A673 (cell line): ENCODE data around the gene MROH9. TPM values are rescaled to one million over a fixed set of nuclear protein-coding genes. Genes with fewer than 3 reads are reported as not detected.

ENCODE experiments used
- BruUV-seq: library from RNA; stranded (reverse); fragments of 400-500 nt; replicated peaks from 2 replicates; lab custom pipeline; 2021; lab: Mats Ljungman, UMichigan
- CTCF ChIA-PET: fragments of 300-600 bp; sonication (Branson Sonifier 250); formaldehyde crosslinking; loops from one replicate; lab custom pipeline; 2022; ENCODE audit warnings: antibody characterized with exemption; lab: Charles Lee
- POLR2A ChIA-PET: fragments of 300-600 bp; sonication (Branson Sonifier 250); formaldehyde crosslinking; loops from one replicate; lab custom pipeline; 2022; ENCODE audit warnings: antibody characterized with exemption; ENCODE audit not compliant: low non-redundant PET; lab: Charles Lee
- DNase-seq: peaks from one replicate; pipeline ENCODE4 v3.0.0-alpha.2; 2015; ENCODE audit warnings: low spot score
- H3K27ac ChIP-seq: fragments of 200-600 bp; sonication (generic); 2 replicates; pipeline ENCODE4 v1.5.1; 2016; ENCODE audit warnings: mixed run types, low read depth, mild to moderate bottlenecking, mixed read lengths, antibody characterized with exemption, low read length; ENCODE audit not compliant: poor library complexity, severe bottlenecking
- H3K27me3 ChIP-seq: fragments of 200-600 bp; sonication (generic); replicated peaks from 2 replicates; pipeline ENCODE4 v1.6.1; 2017; ENCODE audit warnings: mixed run types, low read depth, mild to moderate bottlenecking, mixed read lengths, antibody characterized with exemption, low read length; ENCODE audit not compliant: insufficient read depth, poor library complexity
- H3K36me3 ChIP-seq: fragments of 200-600 bp; sonication (generic); 2 replicates; pipeline ENCODE4 v1.6.1; 2016; ENCODE audit warnings: mixed run types, mild to moderate bottlenecking, mixed read lengths, antibody characterized with exemption, low read length; ENCODE audit not compliant: insufficient read depth, poor library complexity, severe bottlenecking
- H3K4me1 ChIP-seq: fragments of 200-600 bp; sonication (generic); 2 replicates; pipeline ENCODE4 v1.6.1; 2017; ENCODE audit warnings: mixed run types, mild to moderate bottlenecking, mixed read lengths, antibody characterized with exemption, low read length; ENCODE audit not compliant: insufficient read depth, poor library complexity, severe bottlenecking
- H3K4me3 ChIP-seq: fragments of 200-600 bp; sonication (generic); 2 replicates; pipeline ENCODE4 v1.5.1; 2016; ENCODE audit warnings: low read depth, mixed run types, mild to moderate bottlenecking, mixed read lengths, low read length; ENCODE audit not compliant: poor library complexity, severe bottlenecking
- H3K9me3 ChIP-seq: fragments of 200-600 bp; sonication (generic); 2 replicates; pipeline ENCODE4 v1.6.1; 2016; ENCODE audit warnings: mixed run types, low read depth, mild to moderate bottlenecking, mixed read lengths, antibody characterized with exemption, low read length; ENCODE audit not compliant: poor library complexity, severe bottlenecking
- EZH2 ChIP-seq: fragments of 200-600 bp; sonication (generic); IDR thresholded peaks from 2 replicates; pipeline ENCODE4 v1.6.1; 2017; ENCODE audit warnings: borderline replicate concordance, low read depth, mild to moderate bottlenecking, mixed read lengths, antibody characterized with exemption, low read length; ENCODE audit not compliant: poor library complexity, severe bottlenecking
- intact Hi-C: fragments of 100-400 bp; cut with micrococcal nuclease; formaldehyde crosslinking; loops from one replicate; pipeline ENCODE4 v1.10.0; 2022; ENCODE audit not compliant: unreplicated experiment
- total RNA-seq: library from RNA; stranded (reverse); gene quantifications from 2 replicates; pipeline ENCODE4 v1.2.3, GENCODE V29; 2021
- TF ChIP-seq, protein P1 (sequence below): fragments of 300-800, 200-600 bp; sonication (generic); conservative IDR thresholded peaks from 2 replicates; pipeline ENCODE4 v1.5.1; 2017; ENCODE audit warnings: low read depth, mild to moderate bottlenecking, antibody characterized with exemption, low read length, moderate library complexity, mixed read lengths

MROH9 gene
- total RNA-seq, 1 experiment from 2014 or later, result not detected

DNA sequence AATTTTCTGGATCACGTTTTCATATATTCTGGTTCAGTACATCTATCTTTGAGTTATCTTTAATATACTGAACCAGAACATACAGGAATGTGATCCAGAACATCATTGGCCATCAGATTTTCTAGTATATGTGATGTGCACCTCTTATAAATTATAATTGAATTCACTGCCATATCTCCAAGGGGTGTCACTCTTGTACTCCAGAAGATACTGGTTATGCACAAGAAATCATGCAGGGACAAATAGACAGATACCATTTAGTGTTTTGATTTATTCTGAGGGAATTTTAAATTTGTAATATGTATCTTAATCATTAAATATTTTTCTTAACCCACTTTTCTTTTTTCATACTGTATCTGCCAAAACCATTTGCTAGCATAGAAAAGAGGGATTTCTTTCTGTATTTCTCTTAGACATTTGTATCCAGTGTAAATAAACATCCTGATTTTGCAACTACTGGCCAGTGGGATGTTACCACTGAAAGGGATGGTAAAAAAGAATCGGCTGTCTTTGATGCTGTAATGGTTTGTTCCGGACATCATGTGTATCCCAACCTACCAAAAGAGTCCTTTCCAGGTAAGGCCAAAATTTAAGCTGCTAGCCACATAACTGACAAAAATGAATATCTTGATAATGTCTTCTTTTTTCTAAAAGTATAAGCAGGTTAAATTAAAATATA is 172.1 kb downstream of the MROH9 start:
- BruUV-seq, result no TSS peak
- TF ChIP-seq EZH2, result no peak
- TF ChIP-seq, protein P1, sequence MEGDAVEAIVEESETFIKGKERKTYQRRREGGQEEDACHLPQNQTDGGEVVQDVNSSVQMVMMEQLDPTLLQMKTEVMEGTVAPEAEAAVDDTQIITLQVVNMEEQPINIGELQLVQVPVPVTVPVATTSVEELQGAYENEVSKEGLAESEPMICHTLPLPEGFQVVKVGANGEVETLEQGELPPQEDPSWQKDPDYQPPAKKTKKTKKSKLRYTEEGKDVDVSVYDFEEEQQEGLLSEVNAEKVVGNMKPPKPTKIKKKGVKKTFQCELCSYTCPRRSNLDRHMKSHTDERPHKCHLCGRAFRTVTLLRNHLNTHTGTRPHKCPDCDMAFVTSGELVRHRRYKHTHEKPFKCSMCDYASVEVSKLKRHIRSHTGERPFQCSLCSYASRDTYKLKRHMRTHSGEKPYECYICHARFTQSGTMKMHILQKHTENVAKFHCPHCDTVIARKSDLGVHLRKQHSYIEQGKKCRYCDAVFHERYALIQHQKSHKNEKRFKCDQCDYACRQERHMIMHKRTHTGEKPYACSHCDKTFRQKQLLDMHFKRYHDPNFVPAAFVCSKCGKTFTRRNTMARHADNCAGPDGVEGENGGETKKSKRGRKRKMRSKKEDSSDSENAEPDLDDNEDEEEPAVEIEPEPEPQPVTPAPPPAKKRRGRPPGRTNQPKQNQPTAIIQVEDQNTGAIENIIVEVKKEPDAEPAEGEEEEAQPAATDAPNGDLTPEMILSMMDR, result no peak
- H3K27me3 ChIP-seq, result no peaks in the 10 kb centered on the region

DNA sequence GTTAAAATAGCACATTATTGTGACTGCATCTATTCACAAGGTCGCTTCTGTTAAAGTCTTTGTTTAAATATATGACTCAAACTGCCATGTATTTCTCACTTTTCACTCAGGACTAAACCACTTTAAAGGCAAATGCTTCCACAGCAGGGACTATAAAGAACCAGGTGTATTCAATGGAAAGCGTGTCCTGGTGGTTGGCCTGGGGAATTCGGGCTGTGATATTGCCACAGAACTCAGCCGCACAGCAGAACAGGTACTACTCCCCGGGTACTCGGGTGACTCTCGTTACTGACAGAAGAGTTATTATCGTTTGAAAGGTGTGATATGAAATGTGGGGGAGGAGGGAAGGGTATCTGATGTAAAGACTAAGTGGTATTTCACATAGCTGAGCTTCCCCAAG is 172.6 kb downstream of the MROH9 start:
- no peak for TF ChIP-seq EZH2
- TF ChIP-seq, protein P1, result no peak
- DNase-seq, result no peak
- H3K9me3 ChIP-seq, result no peaks in the 10 kb centered on the region
- no TSS peak for BruUV-seq
- ChIA-PET CTCF (no interaction called here), POLR2A (no interaction called here)
- H3K36me3 ChIP-seq, result no peaks in the 10 kb centered on the region
- intact Hi-C loops, result no loop called here
- no peaks in the 10 kb centered on the region for H3K27me3 ChIP-seq
- no peaks in the 10 kb centered on the region for H3K4me1 ChIP-seq
- H3K27ac ChIP-seq, result no peak overlapping the region
- H3K4me3 ChIP-seq, result no peak overlapping the region

More for the DNA sequence above, 172.1 kb downstream of the MROH9 start:
- ChIA-PET CTCF (no interaction called here), POLR2A (no interaction called here)
- no peak overlapping the region for H3K4me3 ChIP-seq
- no peaks in the 10 kb centered on the region for H3K36me3 ChIP-seq
- H3K4me1 ChIP-seq, result no peaks in the 10 kb centered on the region
- no peaks in the 10 kb centered on the region for H3K9me3 ChIP-seq
- no peak overlapping the region for H3K27ac ChIP-seq
- intact Hi-C loops, result no loop called here
- DNase-seq, result no peak

DNA sequence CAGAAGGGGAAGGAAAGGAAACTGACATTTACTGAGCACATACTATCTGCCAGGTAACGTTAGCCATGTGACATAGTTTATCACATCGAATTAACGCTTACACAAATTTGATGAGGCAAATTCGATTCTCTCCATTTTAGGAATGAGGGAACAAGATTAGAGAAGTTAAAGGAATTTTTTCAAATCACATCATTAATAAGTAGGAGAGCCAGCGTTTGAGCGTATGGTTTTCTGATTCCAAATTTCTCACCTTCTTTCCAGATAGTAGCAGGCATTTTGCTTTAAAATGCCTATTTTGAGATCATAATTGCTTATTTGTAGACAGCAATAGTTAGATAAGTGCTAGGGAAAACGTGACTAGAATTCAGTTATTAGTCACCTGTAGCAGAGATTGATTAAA is 174.6 kb downstream of the MROH9 start:
- Histone ChIP-seq H3K27ac (no peak overlapping the region), H3K4me1 (no peaks in the 10 kb centered on the region), H3K36me3 (no peaks in the 10 kb centered on the region), H3K9me3 (no peaks in the 10 kb centered on the region), H3K27me3 (peaks cover 3% of the 10 kb centered on the region), H3K4me3 (no peak overlapping the region)
- DNase-seq, result no peak
- POLR2A ChIA-PET, result no interaction called here
- intact Hi-C loops, result no loop called here
- no peak for TF ChIP-seq EZH2
- TF ChIP-seq, protein P1, result no peak
- CTCF ChIA-PET, result no interaction called here
- no TSS peak for BruUV-seq
